GM03348 (cell line): ENCODE measurements around the gene TMEM179.

Source experiments
- DNase-seq: peaks from one replicate; pipeline ENCODE4 v3.0.0; 2012; ENCODE audit warnings: low spot score

TMEM179 gene

GRCh38 chr14:104544362-104544961 lies 60.1 kb downstream of the TMEM179 start:
- no peak for DNase-seq

DNA sequence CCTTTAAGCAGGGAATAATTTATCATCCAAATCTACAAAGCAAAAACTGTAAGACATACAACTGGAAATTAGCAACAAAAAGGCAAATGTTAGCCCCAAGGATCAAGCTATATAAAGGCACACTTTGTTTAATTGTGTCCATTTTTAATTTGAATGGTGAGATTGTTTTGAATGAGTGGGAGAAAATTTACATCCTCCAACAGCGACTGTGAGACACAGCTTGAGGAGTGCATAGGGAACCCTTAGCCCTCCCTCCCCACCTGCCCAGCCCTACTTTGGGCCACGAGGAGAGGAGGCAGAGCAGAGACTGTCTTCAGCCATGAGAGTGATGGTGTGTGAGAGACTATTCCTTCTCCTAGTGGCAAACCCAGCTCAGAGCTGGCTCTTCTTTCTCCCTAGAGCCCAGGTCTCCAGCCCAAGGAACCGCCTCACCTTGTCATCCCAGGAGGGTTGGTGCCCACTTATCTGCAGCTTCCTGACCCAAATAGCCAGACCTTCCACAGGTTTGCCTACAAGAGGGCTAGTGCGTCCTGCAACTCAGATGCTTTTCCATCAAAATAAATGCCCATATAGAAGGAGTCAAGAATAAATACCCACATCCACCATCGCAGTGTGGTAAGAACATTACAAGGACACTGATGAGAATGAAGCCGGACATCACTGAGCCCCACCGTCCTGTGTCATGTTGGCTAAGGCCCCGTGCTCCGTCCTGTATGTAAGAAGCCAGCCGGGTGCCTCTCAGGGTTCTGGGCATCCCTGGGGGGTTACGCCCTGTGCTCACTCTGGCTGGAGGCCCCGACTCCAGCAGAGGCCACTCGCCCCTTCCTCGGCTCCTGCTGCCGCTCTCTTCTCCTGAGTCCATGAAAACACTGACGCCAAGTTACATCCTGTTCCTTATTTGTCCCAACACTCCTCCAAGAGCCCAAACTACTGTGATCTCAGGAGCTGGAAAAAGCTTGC lies 61.4 kb downstream of the TMEM179 start:
- no peak for DNase-seq

- DNase-seq, result no peak
Observed at GRCh38 chr14:104541905-104542465, 62.6 kb downstream of the TMEM179 start.
